ENCODE data around the gene NACA. TPM values are rescaled to one million over a fixed set of nuclear protein-coding genes. Genes with fewer than 3 reads are reported as not detected.

Gene NACA
- 910 TPM for total RNA-seq

GRCh38 chr12:56724972-56725722, at the start of gene NACA:
TSS of gene NACA (minus strand) at chr12:56725299. CDS start at chr12:56724521, 778 bp downstream.
- H3K4me1 ChIP-seq (ENCODE audit: control insufficient read depth in 3 of 3, insufficient read depth in 3 of 3, low read length in 3 of 3): peaks cover 32 to 44% (median 35%) of the 10 kb centered on the region in 3 donors
- no peaks in the 10 kb centered on the region for H3K9me3 ChIP-seq (ENCODE audit: control insufficient read depth in 3 of 3, low read length in 3 of 3)
- peak within 1 kb of the TSS; percentile 93 to 100 (median 100) for H3K4me3 ChIP-seq (ENCODE audit: low read length in 3 of 3)
- H3K36me3 ChIP-seq (ENCODE audit: control insufficient read depth in 3 of 3, insufficient read depth in 3 of 3, low read length in 3 of 3): peaks cover 7 to 16% (median 13%) of the 10 kb centered on the region in 3 donors
- H3K27me3 ChIP-seq (ENCODE audit: control insufficient read depth in 3 of 3, insufficient read depth in 3 of 3, low read length in 3 of 3): no peaks in the 10 kb centered on the region
- H3K27ac ChIP-seq (ENCODE audit: low read depth, low read length): peak within 1 kb of the TSS; percentile 98
- H3K9ac ChIP-seq (ENCODE audit: low read depth in 1 of 3, low read length in 3 of 3): peak within 1 kb of the TSS; percentile 98 to 100 (median 100)

GRCh38 chr12:56773113-56773512, 48.0 kb upstream of the NACA start:
- no peaks in the 10 kb centered on the region for H3K27me3 ChIP-seq (ENCODE audit: control insufficient read depth in 3 of 3, insufficient read depth in 3 of 3, low read length in 3 of 3)
- no peak overlapping the region for H3K4me3 ChIP-seq (ENCODE audit: low read length in 3 of 3)
- H3K4me1 ChIP-seq (ENCODE audit: control insufficient read depth in 3 of 3, insufficient read depth in 3 of 3, low read length in 3 of 3): no peaks in the 10 kb centered on the region
- no peaks in the 10 kb centered on the region for H3K36me3 ChIP-seq (ENCODE audit: control insufficient read depth in 3 of 3, insufficient read depth in 3 of 3, low read length in 3 of 3)
- H3K9me3 ChIP-seq (ENCODE audit: control insufficient read depth in 3 of 3, low read length in 3 of 3): no peaks in the 10 kb centered on the region
- no peak overlapping the region for H3K9ac ChIP-seq (ENCODE audit: low read depth in 1 of 3, low read length in 3 of 3)
- H3K27ac ChIP-seq (ENCODE audit: low read depth, low read length): no peak overlapping the region

- H3K27ac ChIP-seq (ENCODE audit: low read depth, low read length): no peak overlapping the region
- H3K27me3 ChIP-seq (ENCODE audit: control insufficient read depth in 3 of 3, insufficient read depth in 3 of 3, low read length in 3 of 3): no peaks in the 10 kb centered on the region
- H3K9ac ChIP-seq (ENCODE audit: low read depth in 1 of 3, low read length in 3 of 3): no peak overlapping the region
- no peaks in the 10 kb centered on the region for H3K36me3 ChIP-seq (ENCODE audit: control insufficient read depth in 3 of 3, insufficient read depth in 3 of 3, low read length in 3 of 3)
- no peaks in the 10 kb centered on the region for H3K9me3 ChIP-seq (ENCODE audit: control insufficient read depth in 3 of 3, low read length in 3 of 3)
- no peak overlapping the region for H3K4me3 ChIP-seq (ENCODE audit: low read length in 3 of 3)
- H3K4me1 ChIP-seq (ENCODE audit: control insufficient read depth in 3 of 3, insufficient read depth in 3 of 3, low read length in 3 of 3): no peaks in the 10 kb centered on the region
Measured at GRCh38 chr12:56772625-56773024, 47.5 kb upstream of the NACA start.

GRCh38 chr12:56769868-56770267, 44.8 kb upstream of the NACA start:
- Histone ChIP-seq H3K9ac (ENCODE audit: low read depth in 1 of 3, low read length in 3 of 3) (no peak overlapping the region), H3K27me3 (ENCODE audit: control insufficient read depth in 3 of 3, insufficient read depth in 3 of 3, low read length in 3 of 3) (no peaks in the 10 kb centered on the region)

GRCh38 chr12:56768424-56768823, 43.3 kb upstream of the NACA start:
- no peak overlapping the region for H3K9ac ChIP-seq (ENCODE audit: low read depth in 1 of 3, low read length in 3 of 3)
- no peak overlapping the region for H3K4me3 ChIP-seq (ENCODE audit: low read length in 3 of 3)
- no peaks in the 10 kb centered on the region for H3K36me3 ChIP-seq (ENCODE audit: control insufficient read depth in 3 of 3, insufficient read depth in 3 of 3, low read length in 3 of 3)

More at GRCh38 chr12:56769868-56770267, 44.8 kb upstream of the NACA start:
- Histone ChIP-seq H3K4me1 (ENCODE audit: control insufficient read depth in 3 of 3, insufficient read depth in 3 of 3, low read length in 3 of 3) (no peaks in the 10 kb centered on the region), H3K9me3 (ENCODE audit: control insufficient read depth in 3 of 3, low read length in 3 of 3) (no peaks in the 10 kb centered on the region), H3K4me3 (ENCODE audit: low read length in 3 of 3) (no peak overlapping the region), H3K27ac (ENCODE audit: low read depth, low read length) (no peak overlapping the region), H3K36me3 (ENCODE audit: control insufficient read depth in 3 of 3, insufficient read depth in 3 of 3, low read length in 3 of 3) (no peaks in the 10 kb centered on the region)

GRCh38 chr12:56766535-56766934, 41.4 kb upstream of the NACA start:
- Histone ChIP-seq H3K9ac (ENCODE audit: low read depth in 1 of 3, low read length in 3 of 3) (no peak overlapping the region), H3K36me3 (ENCODE audit: control insufficient read depth in 3 of 3, insufficient read depth in 3 of 3, low read length in 3 of 3) (no peaks in the 10 kb centered on the region), H3K9me3 (ENCODE audit: control insufficient read depth in 3 of 3, low read length in 3 of 3) (no peaks in the 10 kb centered on the region), H3K4me1 (ENCODE audit: control insufficient read depth in 3 of 3, insufficient read depth in 3 of 3, low read length in 3 of 3) (no peaks in the 10 kb centered on the region), H3K27ac (ENCODE audit: low read depth, low read length) (no peak overlapping the region), H3K4me3 (ENCODE audit: low read length in 3 of 3) (no peak overlapping the region), H3K27me3 (ENCODE audit: control insufficient read depth in 3 of 3, insufficient read depth in 3 of 3, low read length in 3 of 3) (no peaks in the 10 kb centered on the region)

More at GRCh38 chr12:56768424-56768823, 43.3 kb upstream of the NACA start:
- Histone ChIP-seq H3K27ac (ENCODE audit: low read depth, low read length) (no peak overlapping the region), H3K9me3 (ENCODE audit: control insufficient read depth in 3 of 3, low read length in 3 of 3) (no peaks in the 10 kb centered on the region), H3K27me3 (ENCODE audit: control insufficient read depth in 3 of 3, insufficient read depth in 3 of 3, low read length in 3 of 3) (no peaks in the 10 kb centered on the region), H3K4me1 (ENCODE audit: control insufficient read depth in 3 of 3, insufficient read depth in 3 of 3, low read length in 3 of 3) (no peaks in the 10 kb centered on the region)

GRCh38 chr12:56763753-56764657, 38.9 kb upstream of the NACA start:
- no peaks in the 10 kb centered on the region for H3K27me3 ChIP-seq (ENCODE audit: control insufficient read depth in 3 of 3, insufficient read depth in 3 of 3, low read length in 3 of 3)
- no peaks in the 10 kb centered on the region for H3K9me3 ChIP-seq (ENCODE audit: control insufficient read depth in 3 of 3, low read length in 3 of 3)
- no peaks in the 10 kb centered on the region for H3K4me1 ChIP-seq (ENCODE audit: control insufficient read depth in 3 of 3, insufficient read depth in 3 of 3, low read length in 3 of 3)
- H3K9ac ChIP-seq (ENCODE audit: low read depth in 1 of 3, low read length in 3 of 3): no peak overlapping the region
- no peak overlapping the region for H3K27ac ChIP-seq (ENCODE audit: low read depth, low read length)
- no peak overlapping the region for H3K4me3 ChIP-seq (ENCODE audit: low read length in 3 of 3)
- H3K36me3 ChIP-seq (ENCODE audit: control insufficient read depth in 3 of 3, insufficient read depth in 3 of 3, low read length in 3 of 3): no peaks in the 10 kb centered on the region

GRCh38 chr12:56761812-56762211, 36.7 kb upstream of the NACA start:
- H3K36me3 ChIP-seq (ENCODE audit: control insufficient read depth in 3 of 3, insufficient read depth in 3 of 3, low read length in 3 of 3): no peaks in the 10 kb centered on the region
- H3K4me1 ChIP-seq (ENCODE audit: control insufficient read depth in 3 of 3, insufficient read depth in 3 of 3, low read length in 3 of 3): no peaks in the 10 kb centered on the region
- no peak overlapping the region for H3K9ac ChIP-seq (ENCODE audit: low read depth in 1 of 3, low read length in 3 of 3)

GRCh38 chr12:56760460-56760859, 35.4 kb upstream of the NACA start:
- H3K4me1 ChIP-seq (ENCODE audit: control insufficient read depth in 3 of 3, insufficient read depth in 3 of 3, low read length in 3 of 3): no peaks in the 10 kb centered on the region
- H3K27ac ChIP-seq (ENCODE audit: low read depth, low read length): no peak overlapping the region
- H3K9me3 ChIP-seq (ENCODE audit: control insufficient read depth in 3 of 3, low read length in 3 of 3): no peaks in the 10 kb centered on the region
- H3K36me3 ChIP-seq (ENCODE audit: control insufficient read depth in 3 of 3, insufficient read depth in 3 of 3, low read length in 3 of 3): no peaks in the 10 kb centered on the region
- no peak overlapping the region for H3K4me3 ChIP-seq (ENCODE audit: low read length in 3 of 3)
- no peaks in the 10 kb centered on the region for H3K27me3 ChIP-seq (ENCODE audit: control insufficient read depth in 3 of 3, insufficient read depth in 3 of 3, low read length in 3 of 3)
- no peak overlapping the region for H3K9ac ChIP-seq (ENCODE audit: low read depth in 1 of 3, low read length in 3 of 3)

More at GRCh38 chr12:56761812-56762211, 36.7 kb upstream of the NACA start:
- Histone ChIP-seq H3K27ac (ENCODE audit: low read depth, low read length) (no peak overlapping the region), H3K9me3 (ENCODE audit: control insufficient read depth in 3 of 3, low read length in 3 of 3) (no peaks in the 10 kb centered on the region), H3K27me3 (ENCODE audit: control insufficient read depth in 3 of 3, insufficient read depth in 3 of 3, low read length in 3 of 3) (no peaks in the 10 kb centered on the region), H3K4me3 (ENCODE audit: low read length in 3 of 3) (no peak overlapping the region)
